HepG2 (cell line): ENCODE data around the gene COL25A1. TPM values are rescaled to one million over a fixed set of nuclear protein-coding genes. Genes with fewer than 3 reads are reported as not detected.

Source experiments
- FOXJ3 ChIP-seq: sonication (generic); formaldehyde crosslinking; IDR thresholded peaks from 2 replicates; pipeline ENCODE4 v1.4.0; 2020; ENCODE audit warnings: missing genetic modification reagents, mild to moderate bottlenecking, borderline replicate concordance
- FOXK1 ChIP-seq: sonication (generic); formaldehyde crosslinking; IDR thresholded peaks from 2 replicates; pipeline ENCODE4 v1.4.0; 2020; ENCODE audit warnings: low read depth, missing genetic modification reagents, borderline replicate concordance
- NR2C2 ChIP-seq: sonication (generic); formaldehyde crosslinking; IDR thresholded peaks from 2 replicates; pipeline ENCODE4 v1.4.0; 2020; ENCODE audit warnings: missing genetic modification reagents, mild to moderate bottlenecking, moderate library complexity, borderline replicate concordance
- RNF2 ChIP-seq: fragments of 450-650 bp; conservative IDR thresholded peaks from 2 replicates; pipeline ENCODE4 v1.6.1; 2016; ENCODE audit warnings: low read depth
- ZMYM2 ChIP-seq: sonication (generic); formaldehyde crosslinking; IDR thresholded peaks from 2 replicates; pipeline ENCODE4 v1.8.0; 2022; ENCODE audit warnings: mild to moderate bottlenecking, missing genetic modification reagents
- ZNF12 ChIP-seq: sonication (generic); formaldehyde crosslinking; IDR thresholded peaks from 2 replicates; pipeline ENCODE4 v1.5.0; 2020; ENCODE audit warnings: missing genetic modification reagents
- ZNF777 ChIP-seq: sonication (generic); formaldehyde crosslinking; IDR thresholded peaks from 2 replicates; pipeline ENCODE4 v1.4.0; 2020; ENCODE audit warnings: missing genetic modification reagents
- polyA plus RNA-seq, 8 experiments: library from polyadenylated mRNA; depleted of rRNA in 3 of 8; stranded (reverse) in 7 of 8; unstranded in 1 of 8; fragments of >200 nt; fragmentation: Illumina TruSeq in 4 of 8; extraction: Trizol in 4 of 8; gene quantifications; 2 replicates each; pipeline versions ENCODE4 v1.2.1 to v1.2.3, GENCODE V29; 2011 to 2016; ENCODE audit warnings: low read depth in 4 of 8, missing spikeins in 1 of 8, mixed read lengths in 1 of 8; ENCODE audit not compliant: insufficient read depth in 1 of 8
- total RNA-seq, 5 experiments: library from RNA; depleted of rRNA; stranded (reverse); fragments of >200 nt; fragmentation: Illumina TruSeq; extraction: Trizol; gene quantifications; 2 replicates each; pipeline ENCODE4 v1.2.3, GENCODE V29; 2016; ENCODE audit warnings: low read depth in 1 of 5
- TF ChIP-seq, protein P1 (sequence below): sonication (generic); formaldehyde crosslinking; IDR thresholded peaks from 2 replicates; pipeline ENCODE4; 2020; ENCODE audit warnings: missing genetic modification reagents, mild to moderate bottlenecking, borderline replicate concordance
- TF ChIP-seq, protein P2 (sequence below): sonication (generic); formaldehyde crosslinking; IDR thresholded peaks from 2 replicates; pipeline ENCODE4 v1.4.0; 2020; ENCODE audit warnings: low read depth, mild to moderate bottlenecking, missing genetic modification reagents
- TF ChIP-seq, protein P3 (sequence below): sonication (generic); formaldehyde crosslinking; IDR thresholded peaks from 2 replicates; pipeline ENCODE4 v1.8.1; 2023; ENCODE audit warnings: mild to moderate bottlenecking, missing genetic modification reagents
- TF ChIP-seq, protein P4 (sequence below): sonication (generic); formaldehyde crosslinking; IDR thresholded peaks from one replicate; pipeline ENCODE4 v1.5.1; 2020; ENCODE audit warnings: mild to moderate bottlenecking, missing genetic modification reagents; ENCODE audit errors: not compliant biosample characterization

COL25A1 gene
- total and polyA plus RNA-seq, 2 of the 13 experiments (the other 11 are each of a cell fraction or from before 2014, with no cell fraction given) = not detected

DNA sequence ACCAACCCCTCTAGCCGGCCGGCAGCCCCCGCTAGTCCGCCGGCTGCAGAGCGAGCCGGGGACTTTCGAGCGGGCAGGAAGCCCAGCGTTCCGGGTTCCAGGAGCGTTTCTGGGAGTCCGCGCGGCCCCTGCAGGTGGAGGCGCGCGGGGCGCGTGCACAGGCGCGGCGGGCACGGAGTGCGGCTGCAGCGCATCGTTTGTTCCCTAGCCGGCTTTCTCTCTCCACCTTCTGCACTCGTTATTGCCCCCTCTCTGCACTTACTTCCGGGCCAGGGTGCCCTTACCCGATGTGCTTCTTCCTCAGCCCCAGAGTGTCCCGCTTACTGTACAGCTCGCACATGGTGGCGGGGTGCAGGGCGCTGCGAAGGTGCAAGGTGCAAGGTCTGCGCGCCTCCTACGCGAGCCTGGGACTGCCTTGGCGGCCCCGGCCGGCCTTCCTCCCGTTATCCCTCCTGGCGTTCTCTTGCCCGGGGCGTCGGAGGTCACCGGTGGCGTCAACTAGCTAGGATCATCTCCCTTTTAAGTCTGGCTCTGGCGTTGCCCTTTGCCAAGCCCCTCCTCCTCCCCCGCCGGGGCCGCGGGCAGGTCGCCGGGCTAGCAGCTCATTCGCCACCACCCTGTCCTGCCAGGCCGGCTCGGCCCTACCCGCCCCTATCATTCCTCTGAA is 539.8 kb downstream of the COL25A1 start, which contains the start of gene ETNPPL (continued):
- TF ChIP-seq, protein P1, sequence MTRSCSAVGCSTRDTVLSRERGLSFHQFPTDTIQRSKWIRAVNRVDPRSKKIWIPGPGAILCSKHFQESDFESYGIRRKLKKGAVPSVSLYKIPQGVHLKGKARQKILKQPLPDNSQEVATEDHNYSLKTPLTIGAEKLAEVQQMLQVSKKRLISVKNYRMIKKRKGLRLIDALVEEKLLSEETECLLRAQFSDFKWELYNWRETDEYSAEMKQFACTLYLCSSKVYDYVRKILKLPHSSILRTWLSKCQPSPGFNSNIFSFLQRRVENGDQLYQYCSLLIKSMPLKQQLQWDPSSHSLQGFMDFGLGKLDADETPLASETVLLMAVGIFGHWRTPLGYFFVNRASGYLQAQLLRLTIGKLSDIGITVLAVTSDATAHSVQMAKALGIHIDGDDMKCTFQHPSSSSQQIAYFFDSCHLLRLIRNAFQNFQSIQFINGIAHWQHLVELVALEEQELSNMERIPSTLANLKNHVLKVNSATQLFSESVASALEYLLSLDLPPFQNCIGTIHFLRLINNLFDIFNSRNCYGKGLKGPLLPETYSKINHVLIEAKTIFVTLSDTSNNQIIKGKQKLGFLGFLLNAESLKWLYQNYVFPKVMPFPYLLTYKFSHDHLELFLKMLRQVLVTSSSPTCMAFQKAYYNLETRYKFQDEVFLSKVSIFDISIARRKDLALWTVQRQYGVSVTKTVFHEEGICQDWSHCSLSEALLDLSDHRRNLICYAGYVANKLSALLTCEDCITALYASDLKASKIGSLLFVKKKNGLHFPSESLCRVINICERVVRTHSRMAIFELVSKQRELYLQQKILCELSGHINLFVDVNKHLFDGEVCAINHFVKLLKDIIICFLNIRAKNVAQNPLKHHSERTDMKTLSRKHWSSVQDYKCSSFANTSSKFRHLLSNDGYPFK (CRISPR knock-in tag) = 0 out of 2 replicates have a peak, but pooled peaks have one; percentile 52
- TF ChIP-seq NR2C2 (CRISPR knock-in tag) (peak; percentile 44; the same call in 1 of the 2 replicates), FOXK1 (CRISPR knock-in tag) (0 out of 2 replicates have a peak, but pooled peaks have one; percentile 15), FOXJ3 (CRISPR knock-in tag) (no peak), ZNF12 (CRISPR knock-in tag) (0 out of 2 replicates have a peak, but pooled peaks have one; percentile 26), ZNF777 (CRISPR knock-in tag) (peak; percentile 90), RNF2 (peak; percentile 76), ZMYM2 (CRISPR knock-in tag) (peak; percentile 69; the same call in 1 of the 2 replicates)
- TF ChIP-seq, protein P2, sequence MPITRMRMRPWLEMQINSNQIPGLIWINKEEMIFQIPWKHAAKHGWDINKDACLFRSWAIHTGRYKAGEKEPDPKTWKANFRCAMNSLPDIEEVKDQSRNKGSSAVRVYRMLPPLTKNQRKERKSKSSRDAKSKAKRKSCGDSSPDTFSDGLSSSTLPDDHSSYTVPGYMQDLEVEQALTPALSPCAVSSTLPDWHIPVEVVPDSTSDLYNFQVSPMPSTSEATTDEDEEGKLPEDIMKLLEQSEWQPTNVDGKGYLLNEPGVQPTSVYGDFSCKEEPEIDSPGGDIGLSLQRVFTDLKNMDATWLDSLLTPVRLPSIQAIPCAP = no peak
- TF ChIP-seq, protein P3, sequence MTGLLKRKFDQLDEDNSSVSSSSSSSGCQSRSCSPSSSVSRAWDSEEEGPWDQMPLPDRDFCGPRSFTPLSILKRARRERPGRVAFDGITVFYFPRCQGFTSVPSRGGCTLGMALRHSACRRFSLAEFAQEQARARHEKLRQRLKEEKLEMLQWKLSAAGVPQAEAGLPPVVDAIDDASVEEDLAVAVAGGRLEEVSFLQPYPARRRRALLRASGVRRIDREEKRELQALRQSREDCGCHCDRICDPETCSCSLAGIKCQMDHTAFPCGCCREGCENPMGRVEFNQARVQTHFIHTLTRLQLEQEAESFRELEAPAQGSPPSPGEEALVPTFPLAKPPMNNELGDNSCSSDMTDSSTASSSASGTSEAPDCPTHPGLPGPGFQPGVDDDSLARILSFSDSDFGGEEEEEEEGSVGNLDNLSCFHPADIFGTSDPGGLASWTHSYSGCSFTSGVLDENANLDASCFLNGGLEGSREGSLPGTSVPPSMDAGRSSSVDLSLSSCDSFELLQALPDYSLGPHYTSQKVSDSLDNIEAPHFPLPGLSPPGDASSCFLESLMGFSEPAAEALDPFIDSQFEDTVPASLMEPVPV (CRISPR knock-in tag) = no peak
- TF ChIP-seq, protein P4, sequence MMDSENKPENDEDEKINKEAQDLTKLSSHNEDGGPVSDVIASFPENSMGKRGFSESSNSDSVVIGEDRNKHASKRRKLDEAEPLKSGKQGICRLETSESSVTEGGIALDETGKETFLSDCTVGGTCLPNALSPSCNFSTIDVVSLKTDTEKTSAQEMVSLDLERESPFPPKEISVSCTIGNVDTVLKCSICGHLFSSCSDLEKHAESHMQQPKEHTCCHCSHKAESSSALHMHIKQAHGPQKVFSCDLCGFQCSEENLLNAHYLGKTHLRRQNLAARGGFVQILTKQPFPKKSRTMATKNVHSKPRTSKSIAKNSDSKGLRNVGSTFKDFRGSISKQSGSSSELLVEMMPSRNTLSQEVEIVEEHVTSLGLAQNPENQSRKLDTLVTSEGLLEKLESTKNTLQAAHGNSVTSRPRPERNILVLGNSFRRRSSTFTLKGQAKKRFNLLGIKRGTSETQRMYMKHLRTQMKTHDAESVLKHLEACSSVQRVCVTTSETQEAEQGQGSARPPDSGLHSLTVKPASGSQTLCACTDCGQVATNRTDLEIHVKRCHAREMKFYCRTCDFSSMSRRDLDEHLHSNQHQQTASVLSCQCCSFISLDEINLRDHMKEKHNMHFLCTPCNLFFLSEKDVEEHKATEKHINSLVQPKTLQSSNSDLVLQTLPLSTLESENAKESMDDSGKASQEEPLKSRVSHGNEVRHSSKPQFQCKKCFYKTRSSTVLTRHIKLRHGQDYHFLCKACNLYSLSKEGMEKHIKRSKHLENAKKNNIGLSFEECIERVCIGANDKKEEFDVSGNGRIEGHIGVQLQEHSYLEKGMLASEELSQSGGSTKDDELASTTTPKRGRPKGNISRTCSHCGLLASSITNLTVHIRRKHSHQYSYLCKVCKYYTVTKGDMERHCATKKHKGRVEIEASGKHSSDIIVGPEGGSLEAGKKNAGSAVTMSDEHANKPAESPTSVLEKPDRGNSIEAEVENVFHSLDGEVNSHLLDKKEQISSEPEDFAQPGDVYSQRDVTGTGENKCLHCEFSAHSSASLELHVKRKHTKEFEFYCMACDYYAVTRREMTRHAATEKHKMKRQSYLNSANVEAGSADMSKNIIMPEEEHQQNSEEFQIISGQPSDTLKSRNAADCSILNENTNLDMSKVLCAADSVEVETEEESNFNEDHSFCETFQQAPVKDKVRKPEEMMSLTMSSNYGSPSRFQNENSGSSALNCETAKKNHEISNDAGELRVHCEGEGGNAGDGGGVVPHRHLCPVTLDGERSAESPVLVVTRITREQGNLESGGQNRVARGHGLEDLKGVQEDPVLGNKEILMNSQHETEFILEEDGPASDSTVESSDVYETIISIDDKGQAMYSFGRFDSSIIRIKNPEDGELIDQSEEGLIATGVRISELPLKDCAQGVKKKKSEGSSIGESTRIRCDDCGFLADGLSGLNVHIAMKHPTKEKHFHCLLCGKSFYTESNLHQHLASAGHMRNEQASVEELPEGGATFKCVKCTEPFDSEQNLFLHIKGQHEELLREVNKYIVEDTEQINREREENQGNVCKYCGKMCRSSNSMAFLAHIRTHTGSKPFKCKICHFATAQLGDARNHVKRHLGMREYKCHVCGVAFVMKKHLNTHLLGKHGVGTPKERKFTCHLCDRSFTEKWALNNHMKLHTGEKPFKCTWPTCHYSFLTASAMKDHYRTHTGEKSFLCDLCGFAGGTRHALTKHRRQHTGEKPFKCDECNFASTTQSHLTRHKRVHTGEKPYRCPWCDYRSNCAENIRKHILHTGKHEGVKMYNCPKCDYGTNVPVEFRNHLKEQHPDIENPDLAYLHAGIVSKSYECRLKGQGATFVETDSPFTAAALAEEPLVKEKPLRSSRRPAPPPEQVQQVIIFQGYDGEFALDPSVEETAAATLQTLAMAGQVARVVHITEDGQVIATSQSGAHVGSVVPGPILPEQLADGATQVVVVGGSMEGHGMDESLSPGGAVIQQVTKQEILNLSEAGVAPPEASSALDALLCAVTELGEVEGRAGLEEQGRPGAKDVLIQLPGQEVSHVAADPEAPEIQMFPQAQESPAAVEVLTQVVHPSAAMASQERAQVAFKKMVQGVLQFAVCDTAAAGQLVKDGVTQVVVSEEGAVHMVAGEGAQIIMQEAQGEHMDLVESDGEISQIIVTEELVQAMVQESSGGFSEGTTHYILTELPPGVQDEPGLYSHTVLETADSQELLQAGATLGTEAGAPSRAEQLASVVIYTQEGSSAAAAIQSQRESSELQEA (CRISPR knock-in tag) = peak; percentile 73
